Trophoblast cell (in vitro differentiated cells and primary cell): ENCODE results near the gene MRPL40.

Source experiments
- DNase-seq, 2 donors: peaks; one replicate each; pipeline ENCODE4 v3.0.0-alpha.2; 2016
- H2AFZ ChIP-seq: 2 replicates; pipeline ENCODE4 v1.6.1; 2013; ENCODE audit warnings: low read length, moderate library complexity, mild to moderate bottlenecking; ENCODE audit not compliant: insufficient read depth, poor library complexity
- H2AK5ac ChIP-seq: 2 replicates; pipeline ENCODE4 v1.6.1; 2013; ENCODE audit warnings: mild to moderate bottlenecking, low read length
- H2BK120ac ChIP-seq: 2 replicates; pipeline ENCODE4 v1.6.1; 2013; ENCODE audit warnings: low read length, mild to moderate bottlenecking, moderate library complexity; ENCODE audit not compliant: insufficient read depth, poor library complexity
- H2BK12ac ChIP-seq: 2 replicates; pipeline ENCODE4 v1.6.1; 2013; ENCODE audit warnings: mild to moderate bottlenecking, low read length, moderate library complexity
- H2BK5ac ChIP-seq: 2 replicates; pipeline ENCODE4 v1.6.1; 2013; ENCODE audit warnings: low read length, low read depth, moderate library complexity, mild to moderate bottlenecking; ENCODE audit not compliant: poor library complexity
- H3K14ac ChIP-seq: 2 replicates; pipeline ENCODE4 v1.6.1; 2013; ENCODE audit warnings: mild to moderate bottlenecking, low read length
- H3K18ac ChIP-seq: 2 replicates; pipeline ENCODE4 v1.6.1; 2013; ENCODE audit warnings: mild to moderate bottlenecking, low read length
- H3K23ac ChIP-seq: 2 replicates; pipeline ENCODE4 v1.6.1; 2013; ENCODE audit warnings: low read length
- H3K27ac ChIP-seq: 2 replicates; pipeline ENCODE4 v1.5.1; 2013; ENCODE audit warnings: low read depth, mild to moderate bottlenecking, inconsistent platforms, low read length, moderate library complexity
- H3K27me3 ChIP-seq: 2 replicates; pipeline ENCODE4 v1.6.1; 2013; ENCODE audit warnings: inconsistent platforms, mild to moderate bottlenecking, low read length, moderate library complexity; ENCODE audit not compliant: insufficient read depth
- H3K36me3 ChIP-seq, 2 experiments: 1 replicate in 1 of 2; 2 replicates in 1 of 2; pipeline ENCODE4 v1.6.1; 2013; ENCODE audit warnings: low read length in 2 of 2, mild to moderate bottlenecking in 2 of 2, moderate library complexity in 1 of 2; ENCODE audit not compliant: insufficient read depth in 2 of 2, control insufficient read depth in 1 of 2
- H3K4ac ChIP-seq: 2 replicates; pipeline ENCODE4 v1.6.1; 2013; ENCODE audit warnings: low read depth, mild to moderate bottlenecking, low read length, moderate library complexity
- H3K4me1 ChIP-seq, 2 experiments: 1 replicate in 1 of 2; 2 replicates in 1 of 2; pipeline ENCODE4 v1.6.1; 2013; ENCODE audit warnings: low read length in 2 of 2, mild to moderate bottlenecking in 2 of 2, moderate library complexity in 1 of 2; ENCODE audit not compliant: insufficient read depth in 2 of 2, control insufficient read depth in 1 of 2
- H3K4me2 ChIP-seq: 2 replicates; pipeline ENCODE4 v1.6.1; 2013; ENCODE audit warnings: inconsistent platforms, mild to moderate bottlenecking, low read length, moderate library complexity
- H3K4me3 ChIP-seq: 2 replicates; pipeline ENCODE4 v1.5.1; 2013; ENCODE audit warnings: mild to moderate bottlenecking, low read depth, low read length, inconsistent platforms
- H3K79me1 ChIP-seq: one replicate; pipeline ENCODE4 v1.6.1; 2013; ENCODE audit warnings: low read length
- H3K79me2 ChIP-seq: 2 replicates; pipeline ENCODE4 v1.6.1; 2013; ENCODE audit warnings: low read length, mild to moderate bottlenecking; ENCODE audit not compliant: control insufficient read depth, insufficient read depth, poor library complexity
- H3K9ac ChIP-seq: 2 replicates; pipeline ENCODE4 v1.6.1; 2013; ENCODE audit warnings: mild to moderate bottlenecking, low read length
- H3K9me3 ChIP-seq: 2 replicates; pipeline ENCODE4 v1.6.1; 2013; ENCODE audit warnings: low read depth, mild to moderate bottlenecking, control low read depth, inconsistent platforms, low read length; ENCODE audit not compliant: insufficient read depth
- H4K12ac ChIP-seq: 2 replicates; pipeline ENCODE4 v1.6.1; 2013; ENCODE audit warnings: low read depth, mild to moderate bottlenecking, low read length, moderate library complexity
- H4K8ac ChIP-seq: 2 replicates; pipeline ENCODE4 v1.6.1; 2013; ENCODE audit warnings: low read depth, mild to moderate bottlenecking, low read length, moderate library complexity
- H4K91ac ChIP-seq: one replicate; pipeline ENCODE4 v1.6.1; 2013; ENCODE audit warnings: low read depth, mild to moderate bottlenecking, low read length, moderate library complexity
- WGBS: extraction: QIAGEN DNeasy Blood & Tissue Kit; methylation state at CpG from one replicate; pipeline ENCODE4 v1.1.7; 2013; ENCODE audit warnings: missing lambda C conversion rate; ENCODE audit not compliant: insufficient read length, insufficient coverage; ENCODE audit errors: extremely low coverage; 5-methylcytosine and 5-hydroxymethylcytosine counted together

MRPL40 gene

DNA sequence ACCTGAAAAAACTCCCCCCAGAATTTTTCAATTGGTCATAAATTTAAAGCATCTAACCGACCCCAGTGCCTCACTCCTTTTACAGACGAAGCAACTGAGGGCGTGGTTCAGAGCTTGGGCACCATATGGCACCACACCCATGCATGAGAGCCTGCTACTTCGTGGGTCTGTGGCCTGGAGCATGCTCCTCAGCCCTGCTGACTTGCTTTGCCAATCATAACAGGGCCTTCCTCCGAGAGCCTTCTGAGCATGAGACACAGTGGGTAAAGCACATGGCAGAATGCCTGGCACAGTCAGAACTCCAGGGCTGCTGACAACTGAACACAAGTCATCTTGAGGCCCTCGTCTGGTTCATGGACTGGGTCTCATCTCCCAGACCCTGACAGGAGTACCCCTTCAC, 34.1 kb upstream of the MRPL40 start:
- WGBS, result no CpG with 5 or more reads among the region's 6 CpGs
- Histone ChIP-seq H3K36me3 (peaks cover 43 to 53% of the 10 kb centered on the region in 2 experiments), H4K8ac (no peak overlapping the region), H3K79me2 (no peaks in the 10 kb centered on the region), H3K27me3 (no peaks in the 10 kb centered on the region), H3K4me2 (no peak overlapping the region), H3K14ac (no peak overlapping the region), H3K27ac (no peak overlapping the region), H3K23ac (no peak overlapping the region), H3K9me3 (no peaks in the 10 kb centered on the region), H3K4me1 (no peaks in the 10 kb centered on the region), H2BK5ac (no peak overlapping the region), H2AK5ac (no peak overlapping the region), H3K4me3 (no peak overlapping the region), H2AFZ (no peak overlapping the region), H3K9ac (no peak overlapping the region), H3K79me1 (no peaks in the 10 kb centered on the region), H2BK120ac (no peak overlapping the region), H4K12ac (no peak overlapping the region), H3K18ac (no peak overlapping the region), H4K91ac (no peak overlapping the region), H3K4ac (no peak overlapping the region), H2BK12ac (no peak overlapping the region)
- DNase-seq, result no peak

DNA sequence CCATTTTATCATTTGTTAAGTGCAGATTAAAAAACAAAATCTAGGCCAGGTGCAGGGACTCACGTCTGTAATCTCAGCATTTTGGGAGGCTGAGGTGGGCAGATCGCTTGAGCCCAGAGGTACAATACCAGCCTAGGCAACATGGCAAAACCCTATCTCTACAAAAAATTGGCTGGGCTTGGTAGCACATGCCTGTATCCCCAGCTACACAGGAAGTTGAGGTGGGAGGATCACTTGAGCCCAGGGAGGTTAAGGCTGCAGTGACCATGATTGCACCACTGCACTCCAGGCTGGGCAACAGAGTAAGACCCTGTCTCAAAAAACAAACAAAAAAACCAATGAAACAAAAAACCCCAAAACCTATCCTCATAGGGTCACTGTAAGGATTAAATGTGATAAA, 33.7 kb upstream of the MRPL40 start:
- H4K91ac ChIP-seq, result no peak overlapping the region
- H3K9me3 ChIP-seq, result no peaks in the 10 kb centered on the region
- no peak overlapping the region for H2AK5ac ChIP-seq
- no peak overlapping the region for H2BK5ac ChIP-seq
- no peak overlapping the region for H2AFZ ChIP-seq
- H4K8ac ChIP-seq, result no peak overlapping the region
- no peak overlapping the region for H3K4ac ChIP-seq
- H3K36me3 ChIP-seq, result peaks cover 43 to 50% of the 10 kb centered on the region in 2 experiments
- H2BK120ac ChIP-seq, result no peak overlapping the region
- H3K79me1 ChIP-seq, result no peaks in the 10 kb centered on the region
- H3K9ac ChIP-seq, result no peak overlapping the region
- no peak overlapping the region for H3K14ac ChIP-seq
- no peak overlapping the region for H3K27ac ChIP-seq
- H3K23ac ChIP-seq, result no peak overlapping the region
- H3K4me3 ChIP-seq, result no peak overlapping the region
- no peak overlapping the region for H3K4me2 ChIP-seq
- DNase-seq, result no peak
- H3K18ac ChIP-seq, result no peak overlapping the region
- no peak overlapping the region for H4K12ac ChIP-seq
- H3K79me2 ChIP-seq, result no peaks in the 10 kb centered on the region
- H2BK12ac ChIP-seq, result no peak overlapping the region
- no peaks in the 10 kb centered on the region for H3K27me3 ChIP-seq
- no CpG with 5 or more reads among the region's 2 CpGs for WGBS
- no peaks in the 10 kb centered on the region for H3K4me1 ChIP-seq

DNA sequence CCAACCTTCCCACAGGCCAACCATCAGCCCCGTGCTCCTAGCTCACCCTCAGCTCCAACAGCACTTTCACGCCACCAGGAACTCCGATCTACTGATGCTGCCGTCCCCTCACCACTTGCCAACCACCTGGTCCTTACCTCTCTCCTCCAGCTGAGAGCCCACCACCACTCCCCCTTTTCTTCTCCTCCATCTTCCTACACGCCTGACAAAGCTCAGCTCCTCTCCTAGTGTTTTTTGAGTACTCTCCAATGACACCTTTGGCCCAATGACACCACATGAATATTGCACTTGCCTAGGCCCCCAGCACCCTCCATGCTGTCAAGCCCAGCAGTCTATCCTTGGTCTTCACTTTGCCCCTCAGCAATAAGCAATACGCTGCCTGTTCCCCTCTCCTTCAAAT, 31.5 kb upstream of the MRPL40 start:
- Histone ChIP-seq H3K9ac (no peak overlapping the region), H3K4me1 (no peaks in the 10 kb centered on the region), H3K4me2 (no peak overlapping the region), H2BK120ac (no peak overlapping the region), H3K79me1 (no peaks in the 10 kb centered on the region), H3K79me2 (no peaks in the 10 kb centered on the region), H3K9me3 (no peaks in the 10 kb centered on the region), H2AFZ (no peak overlapping the region), H4K12ac (peak overlapping the region; percentile 17), H3K36me3 (peaks cover 32 to 39% of the 10 kb centered on the region in 2 experiments), H3K18ac (no peak overlapping the region), H3K27ac (no peak overlapping the region), H3K27me3 (no peaks in the 10 kb centered on the region), H2BK5ac (no peak overlapping the region), H4K91ac (no peak overlapping the region), H3K4ac (no peak overlapping the region), H3K14ac (no peak overlapping the region), H3K23ac (no peak overlapping the region), H4K8ac (no peak overlapping the region), H2AK5ac (no peak overlapping the region), H3K4me3 (no peak overlapping the region), H2BK12ac (no peak overlapping the region)
- DNase-seq, result no peak
- no CpG with 5 or more reads among the region's 6 CpGs for WGBS

DNA sequence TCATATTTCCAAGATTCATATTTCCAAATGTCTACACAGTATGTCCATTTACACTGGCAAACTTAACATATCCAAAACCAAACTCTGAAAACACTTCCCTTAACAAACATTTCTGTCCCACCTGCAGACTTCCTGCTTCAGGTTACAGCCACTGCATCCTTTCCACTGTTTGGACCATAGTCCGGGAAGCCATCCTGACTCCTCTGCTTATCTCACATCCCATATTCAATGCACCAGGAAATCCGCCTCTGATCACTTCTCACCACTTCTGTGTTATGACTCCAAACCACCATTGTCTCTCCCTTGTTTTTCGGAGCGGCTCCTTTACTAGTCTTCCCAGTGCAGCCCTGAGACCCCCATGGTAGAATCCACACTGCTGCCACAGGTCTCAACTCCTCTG, 30.9 kb upstream of the MRPL40 start:
- H3K4ac ChIP-seq, result no peak overlapping the region
- H3K9me3 ChIP-seq, result no peaks in the 10 kb centered on the region
- H2AFZ ChIP-seq, result no peak overlapping the region
- H4K12ac ChIP-seq, result no peak overlapping the region
- no peaks in the 10 kb centered on the region for H3K79me2 ChIP-seq
- H3K36me3 ChIP-seq, result peaks cover 31 to 38% of the 10 kb centered on the region in 2 experiments
- H3K18ac ChIP-seq, result no peak overlapping the region
- DNase-seq, result no peak
- H3K4me3 ChIP-seq, result no peak overlapping the region
- H3K79me1 ChIP-seq, result no peaks in the 10 kb centered on the region
- H3K23ac ChIP-seq, result no peak overlapping the region
- H3K27ac ChIP-seq, result no peak overlapping the region
- H4K91ac ChIP-seq, result no peak overlapping the region
- no peak overlapping the region for H2BK120ac ChIP-seq
- H3K9ac ChIP-seq, result no peak overlapping the region
- WGBS, result no CpG with 5 or more reads among the region's 4 CpGs
- H3K4me1 ChIP-seq, result no peaks in the 10 kb centered on the region
- H2BK12ac ChIP-seq, result no peak overlapping the region
- no peak overlapping the region for H3K4me2 ChIP-seq
- H2BK5ac ChIP-seq, result no peak overlapping the region
- H2AK5ac ChIP-seq, result no peak overlapping the region
- no peak overlapping the region for H3K14ac ChIP-seq
- H4K8ac ChIP-seq, result no peak overlapping the region
- no peaks in the 10 kb centered on the region for H3K27me3 ChIP-seq
